ENCODE measurements around the gene CPZ. TPM values are rescaled to one million over a fixed set of nuclear protein-coding genes. Genes with fewer than 3 reads are reported as not detected.

The CPZ gene
- total and polyA plus RNA-seq, 10 of the 15 experiments (the other 5 are each of a cell fraction or from before 2014, with no cell fraction given): not detected

- Histone ChIP-seq H3K4me2 (ENCODE audit: control insufficient read depth, insufficient read depth) (no peak overlapping the region), H3K4me1 (ENCODE audit: control insufficient read depth, insufficient read depth, low read length) (no peaks in the 10 kb centered on the region), H3K36me3 (ENCODE audit: control insufficient read depth in 2 of 2, insufficient read depth in 2 of 2, low read length in 1 of 2) (no peaks in the 10 kb centered on the region), H3K4me3 (no peak overlapping the region), H3K79me2 (ENCODE audit: control insufficient read depth, insufficient read depth, low read length) (no peaks in the 10 kb centered on the region), H3K27me3 (replicated peaks in 1 of 2; ENCODE audit: control insufficient read depth in 2 of 2, insufficient read depth in 2 of 2, low read length in 1 of 2) (no peaks in the 10 kb centered on the region; a peak in 1 of 4 replicates), H2AFZ (ENCODE audit: control insufficient read depth, low read depth, low read length) (no peak overlapping the region; the same call in 1 of the 2 replicates), H4K20me1 (ENCODE audit: control insufficient read depth, insufficient read depth) (no peaks in the 10 kb centered on the region), H3K27ac (ENCODE audit: control insufficient read depth, insufficient read depth) (no peak overlapping the region), H3K9ac (ENCODE audit: control insufficient read depth, insufficient read depth, low read length) (no peak overlapping the region), H3K9me3 (replicated peaks; ENCODE audit: control insufficient read depth, insufficient read depth, low read length) (no peaks in the 10 kb centered on the region)
- no TSS peak for BruUV-seq (replicated peaks)
- DNase-seq (ENCODE audit: low read depth, low spot score) (no peak), FAIRE-seq (no peak), ATAC-seq (no peak)
- RAD21 ChIA-PET (ENCODE audit: unreplicated experiment): no interaction called here
- CTCF ChIA-PET: interaction anchor here (0.6 kb wide), 1 partner anchor 75 kb away, joined by 3 read pairs; no protein-coding TSS in a partner anchor
- intact Hi-C loops (cut with micrococcal nuclease; ENCODE audit: unreplicated experiment) (loop anchor here (1.0 kb wide), 1 partner anchor 78 kb away; no protein-coding TSS in a partner anchor), in situ Hi-C loops (cut with MboI) (no loop called here)
- POLR2A ChIA-PET: no interaction called here
- WGBS (ENCODE audit: insufficient coverage, insufficient replicate concordance, low lambda C conversion rate, missing lambda C conversion rate): 38% methylated on average over 8 of the region's 8 CpGs
- TF ChIP-seq E2F4 (IDR thresholded peaks at IDR 0.05; ENCODE audit: low read depth, low read length) (no peak), KLF5 (IDR thresholded peaks at IDR 0.05; ENCODE audit: partially characterized antibody) (no peak), PML (IDR thresholded peaks at IDR 0.05; ENCODE audit: low read length) (no peak), SUPT20H (IDR thresholded peaks at IDR 0.05; ENCODE audit: borderline replicate concordance, control insufficient read depth, low read depth, low read length) (no peak), ZNF687 (IDR thresholded peaks at IDR 0.05) (no peak), ZNF622 (IDR thresholded peaks at IDR 0.05) (no peak), NRF1 (conservative IDR thresholded peaks at IDR 0.05; ENCODE audit: low read depth, low read length) (no peak)
- SMC1A ChIA-PET (ENCODE audit: uncharacterized antibody, unreplicated experiment): no interaction called here
Observed at GRCh38 chr4:8546766-8547107, 45.8 kb upstream of the CPZ start.

All from GM12878 (cell line).